Adipocyte (in vitro differentiated cells): ENCODE measurements around the gene PHB1.
"Not testable (repeated sequence)": the region's sequence is repeated elsewhere in the genome, so short reads cannot be mapped to it uniquely, and the experiment has no call there.

Source experiments
- DNase-seq: peaks from one replicate; pipeline ENCODE4 v3.0.0-alpha.2; 2015; ENCODE audit warnings: low read depth
- H3K27me3 ChIP-seq: replicated peaks from 2 replicates; pipeline ENCODE4 v1.7.0; 2013; ENCODE audit warnings: mild to moderate bottlenecking, low read length, moderate library complexity; ENCODE audit not compliant: control insufficient read depth, insufficient read depth
- H3K36me3 ChIP-seq: 2 replicates; pipeline ENCODE4 v1.7.0; 2013; ENCODE audit warnings: low read length, mild to moderate bottlenecking, moderate library complexity; ENCODE audit not compliant: control insufficient read depth, insufficient read depth, severe bottlenecking
- H3K4me1 ChIP-seq: 2 replicates; pipeline ENCODE4 v1.7.0; 2013; ENCODE audit warnings: mild to moderate bottlenecking, low read length, moderate library complexity; ENCODE audit not compliant: control insufficient read depth, insufficient read depth
- H3K4me3 ChIP-seq: 2 replicates; pipeline ENCODE4 v1.7.0; 2013; ENCODE audit warnings: mild to moderate bottlenecking, low read length, moderate library complexity
- H3K9ac ChIP-seq: 2 replicates; pipeline ENCODE4 v1.7.0; 2013; ENCODE audit warnings: mild to moderate bottlenecking, low read length, moderate library complexity
- H3K9me3 ChIP-seq: 2 replicates; pipeline ENCODE4 v1.7.0; 2013; ENCODE audit warnings: mild to moderate bottlenecking, low read length, moderate library complexity; ENCODE audit not compliant: control insufficient read depth

The PHB1 gene

DNA sequence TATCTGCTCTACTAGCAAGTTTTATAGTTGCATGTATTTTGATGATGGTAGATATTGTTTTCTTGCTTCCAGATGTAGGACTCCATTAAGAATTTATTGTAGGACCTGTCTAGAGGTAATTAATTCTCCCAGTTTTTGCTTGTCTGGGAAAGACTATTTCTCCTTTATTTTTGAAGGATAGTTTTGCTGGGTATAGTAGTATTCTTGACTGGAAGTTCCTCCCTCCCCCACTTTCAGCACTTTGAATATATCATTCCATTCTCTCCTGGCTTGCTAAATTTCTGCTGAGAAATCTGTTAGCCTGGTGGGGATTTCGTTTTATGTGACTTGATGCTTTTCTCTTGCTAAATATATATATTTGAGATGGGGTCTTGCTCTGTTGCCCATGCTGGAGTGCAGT, 8.0 kb upstream of the PHB1 start:
- no peaks in the 10 kb centered on the region for H3K4me1 ChIP-seq
- DNase-seq = no peak
- no peaks in the 10 kb centered on the region for H3K36me3 ChIP-seq
- H3K9me3 ChIP-seq = peaks cover 17% of the 10 kb centered on the region
- H3K27me3 ChIP-seq = peaks cover 9% of the 10 kb centered on the region
- H3K9ac ChIP-seq = no peak overlapping the region
- no peak overlapping the region for H3K4me3 ChIP-seq

DNA sequence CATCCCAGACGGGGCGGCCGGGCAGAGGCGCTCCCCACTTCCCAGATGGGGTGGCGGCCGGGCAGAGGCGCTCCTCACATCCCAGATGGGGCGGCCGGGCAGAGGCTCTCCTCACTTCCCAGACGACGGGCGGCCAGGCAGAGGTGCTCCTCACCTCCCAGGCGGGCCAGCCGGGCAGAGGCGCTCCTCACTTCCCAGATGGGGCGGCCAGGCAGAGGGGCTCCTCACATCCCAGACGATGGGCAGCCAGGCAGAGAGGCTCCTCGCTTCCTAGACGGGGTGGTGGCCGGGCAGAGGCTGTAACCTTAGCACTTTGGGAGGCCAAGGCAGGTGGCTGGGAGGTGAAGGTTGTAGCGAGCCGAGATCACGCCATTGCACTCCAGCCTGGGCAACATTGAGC, 5.1 kb upstream of the PHB1 start:
- H3K36me3 ChIP-seq, H3K4me1 ChIP-seq, DNase-seq, H3K4me3 ChIP-seq, H3K27me3 ChIP-seq, H3K9ac ChIP-seq: not testable (repeated sequence)
- peaks cover 11% of the 10 kb centered on the region for H3K9me3 ChIP-seq

DNA sequence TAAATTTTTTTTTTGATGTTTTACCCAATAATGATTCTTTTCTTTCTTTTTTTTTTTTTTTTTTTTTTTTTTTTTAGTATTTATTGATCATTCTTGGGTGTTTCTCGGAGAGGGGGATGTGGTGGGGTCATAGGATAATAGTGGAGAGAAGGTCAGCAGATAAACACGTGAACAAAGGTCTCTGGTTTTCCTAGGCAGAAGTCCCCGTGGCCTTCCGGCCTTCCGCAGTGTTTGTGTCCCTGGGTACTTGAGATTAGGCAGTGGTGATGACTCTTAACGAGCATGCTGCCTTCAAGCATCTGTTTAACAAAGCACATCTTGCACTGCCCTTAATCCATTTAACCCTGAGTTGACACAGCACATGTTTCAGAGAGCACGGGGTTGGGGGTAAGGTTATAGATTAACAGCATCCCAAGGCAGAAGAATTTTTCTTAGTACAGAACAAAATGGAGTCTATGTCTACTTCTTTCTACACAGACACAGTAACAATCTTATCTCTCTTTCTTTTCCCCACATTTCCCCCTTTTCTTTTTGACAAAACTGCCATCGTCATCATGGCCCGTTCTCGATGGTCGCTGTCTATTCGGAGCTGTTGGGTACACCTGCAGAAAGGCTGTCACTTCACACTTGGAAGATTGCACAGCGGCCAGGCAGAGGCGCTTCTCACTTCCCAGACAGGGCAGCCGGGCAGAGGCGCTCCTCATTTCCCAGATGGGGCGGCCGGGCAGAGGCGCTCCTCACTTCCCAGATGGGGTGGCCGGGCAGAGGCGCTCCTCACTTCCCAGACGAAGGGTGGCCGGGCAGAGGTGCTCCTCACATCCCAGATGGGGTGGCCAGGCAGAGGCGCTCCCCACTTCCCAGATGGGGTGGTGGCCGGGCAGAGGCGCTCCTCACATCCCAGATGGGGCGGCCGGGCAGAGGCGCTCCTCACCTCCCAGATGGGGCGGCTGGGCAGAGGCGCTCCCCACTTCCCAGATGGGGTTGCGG, 4.4 kb upstream of the PHB1 start:
- not testable (repeated sequence) for H3K36me3 ChIP-seq, H3K4me1 ChIP-seq, H3K9ac ChIP-seq, H3K4me3 ChIP-seq, H3K27me3 ChIP-seq, DNase-seq
- H3K9me3 ChIP-seq = peaks cover 11% of the 10 kb centered on the region

DNA sequence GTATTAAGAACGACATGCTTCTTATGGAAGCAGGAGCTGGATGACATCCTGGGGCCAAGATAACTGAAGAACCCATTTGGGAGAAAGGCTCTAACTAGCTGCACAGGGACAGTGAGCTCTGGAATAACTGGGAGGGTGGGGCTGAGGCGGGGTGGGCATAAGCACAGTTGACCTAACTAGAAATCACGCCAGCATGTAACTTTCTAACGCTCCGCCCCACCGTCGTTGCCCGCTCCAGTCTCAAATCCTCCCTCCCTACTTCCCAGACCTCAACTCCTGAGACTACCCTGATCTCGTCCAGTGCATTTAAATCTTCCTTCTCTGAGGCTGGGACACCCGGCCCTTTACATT, 436 bp downstream of the PHB1 start:
- Histone ChIP-seq H3K36me3 (peaks cover 38% of the 10 kb centered on the region), H3K4me1 (peaks cover 11% of the 10 kb centered on the region), H3K27me3 (no peaks in the 10 kb centered on the region), H3K4me3 (peak overlapping the region; percentile 99), H3K9me3 (no peaks in the 10 kb centered on the region), H3K9ac (peak overlapping the region; percentile 95)
- DNase-seq = peak; percentile 51

DNA sequence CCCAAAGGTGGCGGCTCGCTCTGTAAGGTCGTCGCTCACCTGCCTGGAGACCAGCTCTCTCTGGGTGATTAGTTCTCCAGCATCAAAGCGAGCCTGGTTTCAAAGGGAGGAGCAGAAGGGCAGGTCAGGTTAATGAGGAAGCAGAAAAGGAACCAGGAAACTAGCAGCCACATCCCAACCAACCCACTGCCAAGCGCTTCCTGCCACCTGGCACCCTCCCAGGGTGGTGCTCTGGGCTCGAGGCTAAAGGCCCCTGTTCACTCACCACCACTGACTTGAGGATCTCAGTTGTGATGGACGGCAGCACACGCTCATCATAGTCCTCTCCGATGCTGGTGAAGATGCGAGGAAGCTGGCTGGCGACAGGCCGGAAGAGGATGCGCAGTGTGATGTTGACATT, 5.6 kb downstream of the PHB1 start:
- Histone ChIP-seq H3K4me3 (no peak overlapping the region), H3K36me3 (peaks cover 89% of the 10 kb centered on the region), H3K9ac (no peak overlapping the region), H3K27me3 (no peaks in the 10 kb centered on the region), H3K4me1 (peaks cover 9% of the 10 kb centered on the region), H3K9me3 (no peaks in the 10 kb centered on the region)
- DNase-seq = no peak

DNA sequence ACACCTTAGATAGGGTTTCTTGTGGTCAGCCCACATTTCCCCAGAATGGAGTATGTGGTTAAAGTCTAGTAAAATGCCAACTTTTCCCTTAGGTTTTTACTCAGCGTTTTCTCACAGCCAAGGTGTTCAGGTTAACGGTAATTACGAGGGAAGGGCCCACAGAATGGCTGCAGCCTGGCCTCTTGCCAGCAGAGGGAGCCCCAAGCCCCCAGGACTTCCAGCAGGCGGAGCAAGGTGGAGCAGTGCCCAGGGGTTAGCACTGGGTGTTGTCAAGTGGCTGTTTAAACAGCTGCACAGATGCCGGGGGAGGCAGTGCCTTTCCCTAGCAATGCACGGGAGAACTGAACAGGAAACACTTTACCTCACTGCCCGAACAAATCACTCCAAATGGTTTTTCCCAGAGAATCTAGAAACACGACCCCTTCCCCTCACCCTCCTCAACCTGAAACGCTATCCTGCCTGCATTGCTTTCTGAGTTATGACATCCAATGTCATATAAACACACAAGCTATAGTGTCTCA, 6.6 kb downstream of the PHB1 start:
- no peaks in the 10 kb centered on the region for H3K27me3 ChIP-seq
- no peak overlapping the region for H3K4me3 ChIP-seq
- H3K9ac ChIP-seq = no peak overlapping the region
- H3K4me1 ChIP-seq = peaks cover 5% of the 10 kb centered on the region
- peaks cover 96% of the 10 kb centered on the region for H3K36me3 ChIP-seq
- peak; percentile 59 for DNase-seq
- H3K9me3 ChIP-seq = no peaks in the 10 kb centered on the region

DNA sequence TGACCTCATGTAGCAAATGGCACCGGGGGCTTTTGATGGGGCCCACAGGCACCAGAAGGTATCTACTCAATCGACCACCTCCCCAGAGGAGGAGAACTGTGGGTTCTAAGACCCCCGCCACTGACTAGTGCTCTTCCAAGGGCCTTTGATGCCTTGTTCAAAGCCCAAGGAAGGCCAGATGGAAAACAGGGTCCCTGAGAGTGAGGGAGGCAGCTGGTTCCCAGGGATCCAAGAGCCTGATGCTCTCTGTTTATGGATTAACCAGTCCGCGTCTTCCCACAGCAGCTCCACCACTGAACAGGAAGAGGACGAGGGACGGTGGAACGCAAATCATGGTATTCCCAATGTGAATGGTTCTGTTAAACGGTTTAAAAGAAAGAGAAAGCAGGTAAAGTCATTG, 7.6 kb downstream of the PHB1 start:
- Histone ChIP-seq H3K27me3 (no peaks in the 10 kb centered on the region), H3K4me3 (no peak overlapping the region), H3K36me3 (peaks cover 92% of the 10 kb centered on the region), H3K4me1 (peaks cover 5% of the 10 kb centered on the region), H3K9me3 (no peaks in the 10 kb centered on the region), H3K9ac (no peak overlapping the region)
- no peak for DNase-seq

DNA sequence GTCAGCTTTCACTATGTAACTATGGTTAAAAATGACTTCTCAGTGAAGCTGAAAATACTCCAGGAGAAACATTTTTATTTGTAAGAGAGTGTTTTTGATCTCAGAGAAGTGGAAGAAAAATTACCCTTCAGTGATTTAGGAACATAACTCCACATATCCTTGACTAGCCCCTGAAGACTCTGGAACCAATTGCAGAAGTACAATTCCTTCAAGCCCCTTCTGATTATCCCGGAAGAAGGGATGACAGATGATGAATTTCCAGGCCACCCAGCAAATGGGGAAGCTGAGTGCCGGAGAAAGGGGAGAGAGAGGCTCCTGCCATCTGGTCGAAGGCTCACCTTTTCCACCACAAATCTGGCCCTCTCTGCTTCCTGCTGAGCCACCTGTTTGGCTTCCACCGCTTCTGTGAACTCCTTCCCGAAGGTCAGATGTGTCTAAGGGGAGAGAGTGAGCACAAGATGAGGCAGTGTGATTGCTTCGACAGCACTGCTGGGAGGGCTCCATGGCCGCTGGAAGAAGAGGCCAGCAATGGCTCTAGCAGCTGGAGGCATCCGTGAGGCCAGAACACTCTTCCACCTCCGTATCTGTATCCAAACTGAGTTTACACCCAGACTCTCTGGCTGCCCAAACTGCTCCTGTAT, 8.1 kb downstream of the PHB1 start:
- Histone ChIP-seq H3K27me3 (no peaks in the 10 kb centered on the region), H3K36me3 (peaks cover 86% of the 10 kb centered on the region), H3K4me1 (peaks cover 5% of the 10 kb centered on the region), H3K9me3 (no peaks in the 10 kb centered on the region), H3K4me3 (no peak overlapping the region), H3K9ac (no peak overlapping the region)
- DNase-seq = no peak

DNA sequence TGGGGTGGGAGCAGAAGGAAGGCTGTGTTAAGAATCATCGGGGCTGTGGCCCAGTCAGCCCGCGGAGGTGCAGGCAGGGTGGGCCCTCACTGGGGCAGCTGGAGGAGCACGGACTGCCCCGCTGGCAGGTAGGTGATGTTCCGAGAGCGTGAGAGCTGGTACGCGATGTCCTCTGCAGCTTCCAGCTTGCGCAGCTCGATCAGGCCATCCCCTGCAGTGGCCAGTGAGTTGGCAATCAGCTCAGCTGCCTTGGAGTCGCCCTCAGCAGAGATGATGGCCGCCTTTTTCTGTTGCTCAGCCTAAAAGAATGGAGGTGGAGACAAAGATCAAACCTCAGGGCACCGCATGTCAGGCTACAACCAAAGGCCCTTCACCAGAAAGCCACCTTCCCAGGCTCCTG, 9.8 kb downstream of the PHB1 start:
- no peaks in the 10 kb centered on the region for H3K27me3 ChIP-seq
- DNase-seq = no peak
- no peak overlapping the region for H3K4me3 ChIP-seq
- no peaks in the 10 kb centered on the region for H3K9me3 ChIP-seq
- H3K4me1 ChIP-seq = peaks cover 5% of the 10 kb centered on the region
- H3K9ac ChIP-seq = no peak overlapping the region
- peaks cover 70% of the 10 kb centered on the region for H3K36me3 ChIP-seq

DNA sequence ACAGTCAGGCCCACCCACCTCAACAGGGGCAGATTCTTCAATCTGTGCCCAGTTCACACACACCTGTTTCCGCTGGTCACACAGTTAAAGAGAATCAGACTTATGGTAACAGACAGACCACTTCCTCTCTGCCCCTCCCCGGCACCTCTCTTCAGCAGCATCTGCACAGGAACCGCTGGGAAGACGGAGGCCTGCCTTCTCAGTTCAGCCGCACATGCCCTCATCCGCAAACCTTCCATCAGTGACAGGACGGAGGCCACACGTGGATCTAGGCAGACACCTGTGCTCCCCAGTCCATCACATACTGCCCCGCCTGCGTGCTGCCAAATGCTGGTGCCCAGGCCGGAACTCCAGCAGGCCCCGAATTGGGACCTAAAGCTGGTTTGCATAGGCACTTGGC, 10.3 kb downstream of the PHB1 start:
- no peaks in the 10 kb centered on the region for H3K9me3 ChIP-seq
- no peak overlapping the region for H3K9ac ChIP-seq
- DNase-seq = no peak
- H3K4me3 ChIP-seq = no peak overlapping the region
- peaks cover 66% of the 10 kb centered on the region for H3K36me3 ChIP-seq
- peaks cover 5% of the 10 kb centered on the region for H3K4me1 ChIP-seq
- H3K27me3 ChIP-seq = no peaks in the 10 kb centered on the region

DNA sequence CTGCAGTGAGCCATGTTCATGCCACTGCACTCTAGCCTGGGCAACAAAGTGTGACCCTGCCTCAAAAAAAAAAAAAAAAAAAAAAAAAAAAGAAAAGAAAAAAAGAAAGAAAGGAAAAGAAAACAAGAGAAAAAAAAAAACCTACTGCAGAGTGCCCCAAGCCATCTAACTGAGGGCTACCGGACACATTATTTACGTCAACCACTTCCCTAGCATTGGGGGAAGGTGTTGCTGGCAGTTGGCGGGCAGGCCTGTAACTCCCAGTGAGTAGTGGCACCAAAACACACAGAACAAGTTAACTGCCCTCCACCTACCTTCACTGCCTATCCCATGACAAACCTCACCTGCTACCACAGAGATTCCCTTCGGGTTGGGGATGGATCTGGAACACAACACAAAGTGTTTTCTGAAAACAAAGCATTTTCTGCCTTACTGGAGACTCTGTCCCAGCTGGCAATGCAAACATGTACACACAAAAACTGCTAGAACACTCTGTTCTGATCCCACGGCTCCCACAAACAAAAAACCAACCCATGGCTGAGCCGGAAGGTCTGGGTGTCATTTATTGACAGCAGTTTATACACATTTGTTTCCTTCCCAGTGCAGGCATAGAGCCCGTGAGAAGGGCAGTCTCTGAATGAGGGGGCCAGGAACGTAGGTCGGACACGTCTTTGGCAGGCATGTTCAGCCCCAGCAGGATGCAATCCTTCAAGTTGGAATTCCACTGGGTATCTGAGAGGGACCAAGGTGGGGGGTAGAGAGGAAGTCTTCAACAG, 11.0 kb downstream of the PHB1 start:
- DNase-seq = no peak
- Histone ChIP-seq H3K4me3 (no peak overlapping the region), H3K4me1 (peaks cover 5% of the 10 kb centered on the region), H3K9ac (no peak overlapping the region), H3K27me3 (no peaks in the 10 kb centered on the region), H3K36me3 (peaks cover 60% of the 10 kb centered on the region), H3K9me3 (no peaks in the 10 kb centered on the region)
